DOHH2 (cell line): ENCODE data around the gene AURKAIP1.

ENCODE experiments used
- EZH2phosphoT487 ChIP-seq: fragments of 200-600 bp; sonication (generic); IDR thresholded peaks from 2 replicates; pipeline ENCODE4 v1.6.1; 2017; ENCODE audit warnings: borderline replicate concordance, mild to moderate bottlenecking, antibody characterized with exemption, low read length, moderate library complexity, mixed read lengths
- TF ChIP-seq, protein P1 (sequence below): fragments of 200-600 bp; sonication (generic); IDR thresholded peaks from one replicate; pipeline ENCODE4 v1.5.1; 2014; ENCODE audit warnings: antibody characterized with exemption, mild to moderate bottlenecking, low read depth, low read length; ENCODE audit not compliant: poor library complexity, severe bottlenecking

DNA sequence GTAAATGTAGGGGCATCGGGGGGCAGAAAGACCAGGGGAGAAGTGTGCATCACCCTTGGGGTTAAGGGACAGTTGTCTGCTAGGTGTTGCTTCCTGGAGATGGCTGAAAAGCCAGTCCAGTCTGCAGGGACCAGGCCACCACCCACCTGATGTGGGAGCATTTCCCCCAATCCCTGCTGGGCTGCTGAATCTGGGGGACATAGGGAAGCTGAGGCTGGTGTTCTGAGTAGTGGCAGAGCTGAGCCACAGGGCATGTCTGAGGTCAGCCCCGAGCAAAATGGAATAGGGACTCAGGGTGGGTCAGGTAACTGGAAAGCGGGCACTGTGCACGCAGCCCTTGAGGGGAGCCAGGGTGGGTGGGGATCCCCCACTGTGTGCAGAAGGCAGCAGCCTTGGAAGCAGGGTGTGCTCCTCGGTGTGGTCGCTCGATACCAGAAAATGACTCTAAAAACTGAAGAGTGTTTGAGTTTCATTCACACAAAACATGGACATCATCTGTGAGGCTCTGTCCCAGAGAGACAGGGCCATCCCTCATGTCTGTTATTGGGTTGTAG, 26.5 kb upstream of the AURKAIP1 start:
- TF ChIP-seq, protein P1, sequence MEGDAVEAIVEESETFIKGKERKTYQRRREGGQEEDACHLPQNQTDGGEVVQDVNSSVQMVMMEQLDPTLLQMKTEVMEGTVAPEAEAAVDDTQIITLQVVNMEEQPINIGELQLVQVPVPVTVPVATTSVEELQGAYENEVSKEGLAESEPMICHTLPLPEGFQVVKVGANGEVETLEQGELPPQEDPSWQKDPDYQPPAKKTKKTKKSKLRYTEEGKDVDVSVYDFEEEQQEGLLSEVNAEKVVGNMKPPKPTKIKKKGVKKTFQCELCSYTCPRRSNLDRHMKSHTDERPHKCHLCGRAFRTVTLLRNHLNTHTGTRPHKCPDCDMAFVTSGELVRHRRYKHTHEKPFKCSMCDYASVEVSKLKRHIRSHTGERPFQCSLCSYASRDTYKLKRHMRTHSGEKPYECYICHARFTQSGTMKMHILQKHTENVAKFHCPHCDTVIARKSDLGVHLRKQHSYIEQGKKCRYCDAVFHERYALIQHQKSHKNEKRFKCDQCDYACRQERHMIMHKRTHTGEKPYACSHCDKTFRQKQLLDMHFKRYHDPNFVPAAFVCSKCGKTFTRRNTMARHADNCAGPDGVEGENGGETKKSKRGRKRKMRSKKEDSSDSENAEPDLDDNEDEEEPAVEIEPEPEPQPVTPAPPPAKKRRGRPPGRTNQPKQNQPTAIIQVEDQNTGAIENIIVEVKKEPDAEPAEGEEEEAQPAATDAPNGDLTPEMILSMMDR: no peak
- no peak for TF ChIP-seq EZH2phosphoT487
